GM23338 (cell line): ENCODE measurements around the gene SIRPD. TPM values are rescaled to one million over a fixed set of nuclear protein-coding genes. Genes with fewer than 3 reads are reported as not detected.

Experiments used
- ATAC-seq: fragments of 200-7000 bp; cut with Tn5 transposase; 3 replicates; pipeline ENCODE4 v1.9.1; 2020
- DNase-seq: peaks from one replicate; pipeline ENCODE4 v3.0.0-alpha.2; 2015; ENCODE audit warnings: low spot score
- H2AFZ ChIP-seq: fragments of 200-600 bp; sonication (generic); 2 replicates; pipeline ENCODE4 v1.8.0; 2016; ENCODE audit warnings: antibody characterized with exemption, mild to moderate bottlenecking, moderate library complexity
- H3F3A ChIP-seq: fragments of 200-600 bp; sonication (generic); replicated peaks from 2 replicates; pipeline ENCODE4 v1.8.0; 2017; ENCODE audit warnings: antibody characterized with exemption, mixed run types, low read depth
- H3K27ac ChIP-seq: fragments of 200-600 bp; sonication (generic); 2 replicates; pipeline ENCODE4 v1.6.1; 2016; ENCODE audit warnings: low read depth
- H3K27me3 ChIP-seq: fragments of 200-600 bp; sonication (generic); 2 replicates; pipeline ENCODE4 v1.8.0; 2016; ENCODE audit warnings: mild to moderate bottlenecking, mixed run types, moderate library complexity; ENCODE audit not compliant: insufficient read depth
- H3K36me3 ChIP-seq: fragments of 200-600 bp; sonication (generic); 2 replicates; pipeline ENCODE4 v1.8.0; 2016; ENCODE audit warnings: mild to moderate bottlenecking; ENCODE audit not compliant: insufficient read depth
- H3K4me1 ChIP-seq: fragments of 200-600 bp; sonication (generic); 2 replicates; pipeline ENCODE4 v1.8.0; 2016; ENCODE audit warnings: mild to moderate bottlenecking, moderate library complexity; ENCODE audit not compliant: insufficient read depth
- H3K4me2 ChIP-seq: fragments of 200-600 bp; sonication (generic); 2 replicates; pipeline ENCODE4 v1.7.1; 2017; ENCODE audit warnings: mixed run types
- H3K4me3 ChIP-seq: fragments of 200-600 bp; sonication (generic); 2 replicates; pipeline ENCODE4 v1.6.1; 2016; ENCODE audit warnings: mixed run types
- H3K79me2 ChIP-seq: fragments of 200-600 bp; sonication (generic); replicated peaks from 2 replicates; pipeline ENCODE4 v1.8.0; 2017; ENCODE audit warnings: mild to moderate bottlenecking; ENCODE audit not compliant: insufficient read depth
- H3K9me2 ChIP-seq: fragments of 200-600 bp; sonication (generic); 2 replicates; pipeline ENCODE4 v1.8.0; 2017; ENCODE audit not compliant: insufficient read depth
- H4K20me1 ChIP-seq: fragments of 200-600 bp; sonication (generic); replicated peaks from 2 replicates; pipeline ENCODE4 v1.8.0; 2017; ENCODE audit warnings: mild to moderate bottlenecking; ENCODE audit not compliant: insufficient read depth
- H3K27ac Mint-ChIP-seq: 2 replicates; pipeline ENCODE4 v1.8.0; 2020; ENCODE audit warnings: inconsistent platforms, mild to moderate bottlenecking, moderate library complexity, mixed read lengths
- H3K27me3 Mint-ChIP-seq: 3 replicates; pipeline ENCODE4 v1.8.0; 2022; ENCODE audit warnings: low read depth, mild to moderate bottlenecking, moderate library complexity, mixed read lengths, inconsistent platforms; ENCODE audit not compliant: insufficient read depth, poor library complexity
- H3K36me3 Mint-ChIP-seq: 3 replicates; pipeline ENCODE4 v1.8.0; 2021; ENCODE audit warnings: low read depth, mild to moderate bottlenecking, inconsistent platforms, moderate library complexity, mixed read lengths
- H3K4me1 Mint-ChIP-seq: 3 replicates; pipeline ENCODE4 v1.8.0; 2020; ENCODE audit warnings: mild to moderate bottlenecking, inconsistent platforms, mixed read lengths
- H3K4me3 Mint-ChIP-seq: 3 replicates; pipeline ENCODE4 v1.8.0; 2021; ENCODE audit warnings: moderate library complexity, mild to moderate bottlenecking, inconsistent platforms, mixed read lengths
- H3K9me3 Mint-ChIP-seq: 3 replicates; pipeline ENCODE4 v1.8.0; 2020; ENCODE audit warnings: moderate library complexity, mild to moderate bottlenecking, inconsistent platforms, mixed read lengths
- EZH2phosphoT487 ChIP-seq: fragments of 200-600 bp; sonication (generic); IDR thresholded peaks from one replicate; pipeline ENCODE4 v1.8.1; 2018; ENCODE audit warnings: antibody characterized with exemption; ENCODE audit not compliant: unreplicated experiment
- JUNB ChIP-seq: IDR thresholded peaks from one replicate; pipeline ENCODE4 v1.6.1; 2016; ENCODE audit warnings: antibody characterized with exemption; ENCODE audit not compliant: unreplicated experiment
- ZNF114 ChIP-seq: fragments of 250-450 bp; sonication (Bioruptor Pico); IDR thresholded peaks from 2 replicates; pipeline ENCODE4 v1.5.0; 2020; ENCODE audit warnings: mild to moderate bottlenecking, moderate library complexity
- ZNF331 ChIP-seq: fragments of 250-450 bp; sonication (Bioruptor Pico); IDR thresholded peaks from 2 replicates; pipeline ENCODE4 v1.5.0; 2020; ENCODE audit warnings: low read depth, mild to moderate bottlenecking, moderate library complexity
- polyA plus RNA-seq: library from polyadenylated mRNA; unstranded; fragments of >200 nt; fragmentation: Nextera tagmentation; extraction: Ambion mirVana; gene quantifications from 2 replicates; pipeline ENCODE4 v1.2.1, GENCODE V29; 2016
- total RNA-seq: library from RNA; depleted of rRNA; stranded (reverse); fragments of >200 nt; shearing (Covaris generic); gene quantifications from 2 replicates; pipeline ENCODE4 v1.2.3, GENCODE V29; 2014
- TF ChIP-seq, protein P1 (sequence below), 2 experiments: fragments of 200-600 bp in 1 of 2; sonication (generic) in 1 of 2; conservative IDR thresholded peaks; 2 replicates each; pipeline versions ENCODE4 v1.5.1 to v1.6.1; 2016 to 2017; ENCODE audit warnings: antibody characterized with exemption in 2 of 2, low read depth in 2 of 2, mild to moderate bottlenecking in 2 of 2, moderate library complexity in 1 of 2
- TF ChIP-seq, protein P2 (sequence below): IDR thresholded peaks from 2 replicates; pipeline ENCODE4 v1.6.1; 2016; ENCODE audit warnings: antibody characterized with exemption

SIRPD gene
- total and polyA plus RNA-seq, 2 experiments from 2014 or later, result not detected

- DNase-seq (no peak), ATAC-seq (no peak)
- Histone ChIP-seq H3K27ac (no peak overlapping the region), H3K4me1 (no peaks in the 10 kb centered on the region), H4K20me1 (no peaks in the 10 kb centered on the region), H3K9me2 (no peaks in the 10 kb centered on the region), H3K79me2 (no peaks in the 10 kb centered on the region), H3K4me3 (no peak overlapping the region), H3K4me2 (no peak overlapping the region), H2AFZ (no peak overlapping the region), H3K36me3 (no peaks in the 10 kb centered on the region), H3K27me3 (no peaks in the 10 kb centered on the region), H3F3A (no peaks in the 10 kb centered on the region)
- H3K4me3 Mint-ChIP-seq, result no peak overlapping the region
- H3K36me3 Mint-ChIP-seq, result peaks cover 6% of the 10 kb centered on the region; the same call in 2 of the 3 replicates
- TF ChIP-seq JUNB (no peak), ZNF114 (no peak), EZH2phosphoT487 (no peak)
- TF ChIP-seq, protein P1, sequence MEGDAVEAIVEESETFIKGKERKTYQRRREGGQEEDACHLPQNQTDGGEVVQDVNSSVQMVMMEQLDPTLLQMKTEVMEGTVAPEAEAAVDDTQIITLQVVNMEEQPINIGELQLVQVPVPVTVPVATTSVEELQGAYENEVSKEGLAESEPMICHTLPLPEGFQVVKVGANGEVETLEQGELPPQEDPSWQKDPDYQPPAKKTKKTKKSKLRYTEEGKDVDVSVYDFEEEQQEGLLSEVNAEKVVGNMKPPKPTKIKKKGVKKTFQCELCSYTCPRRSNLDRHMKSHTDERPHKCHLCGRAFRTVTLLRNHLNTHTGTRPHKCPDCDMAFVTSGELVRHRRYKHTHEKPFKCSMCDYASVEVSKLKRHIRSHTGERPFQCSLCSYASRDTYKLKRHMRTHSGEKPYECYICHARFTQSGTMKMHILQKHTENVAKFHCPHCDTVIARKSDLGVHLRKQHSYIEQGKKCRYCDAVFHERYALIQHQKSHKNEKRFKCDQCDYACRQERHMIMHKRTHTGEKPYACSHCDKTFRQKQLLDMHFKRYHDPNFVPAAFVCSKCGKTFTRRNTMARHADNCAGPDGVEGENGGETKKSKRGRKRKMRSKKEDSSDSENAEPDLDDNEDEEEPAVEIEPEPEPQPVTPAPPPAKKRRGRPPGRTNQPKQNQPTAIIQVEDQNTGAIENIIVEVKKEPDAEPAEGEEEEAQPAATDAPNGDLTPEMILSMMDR (conservative IDR thresholded peaks at IDR 0.05; ENCODE audit: low read depth in 2 of 2), result no peak
- H3K27me3 Mint-ChIP-seq, result no peaks in the 10 kb centered on the region
- H3K9me3 Mint-ChIP-seq, result peaks cover 13% of the 10 kb centered on the region
- peaks cover 1% of the 10 kb centered on the region; the same call in 2 of the 3 replicates for H3K4me1 Mint-ChIP-seq
- H3K27ac Mint-ChIP-seq, result no peak overlapping the region
These were observed 51.6 kb downstream of the SIRPD start for GRCh38 chr20:1505871-1506270.

GRCh38 chr20:1505361-1505760 is 52.1 kb downstream of the SIRPD start:
- Histone ChIP-seq H2AFZ (no peak overlapping the region), H3K4me2 (no peak overlapping the region), H3F3A (no peaks in the 10 kb centered on the region), H3K9me2 (no peaks in the 10 kb centered on the region), H3K27me3 (no peaks in the 10 kb centered on the region), H3K4me1 (no peaks in the 10 kb centered on the region), H3K27ac (no peak overlapping the region), H4K20me1 (no peaks in the 10 kb centered on the region), H3K79me2 (no peaks in the 10 kb centered on the region), H3K4me3 (no peak overlapping the region), H3K36me3 (no peaks in the 10 kb centered on the region)
- peaks cover 6% of the 10 kb centered on the region for H3K4me1 Mint-ChIP-seq
- H3K4me3 Mint-ChIP-seq, result no peak overlapping the region
- ATAC-seq (no peak), DNase-seq (no peak)
- peaks cover 13% of the 10 kb centered on the region for H3K9me3 Mint-ChIP-seq
- TF ChIP-seq, protein P2, sequence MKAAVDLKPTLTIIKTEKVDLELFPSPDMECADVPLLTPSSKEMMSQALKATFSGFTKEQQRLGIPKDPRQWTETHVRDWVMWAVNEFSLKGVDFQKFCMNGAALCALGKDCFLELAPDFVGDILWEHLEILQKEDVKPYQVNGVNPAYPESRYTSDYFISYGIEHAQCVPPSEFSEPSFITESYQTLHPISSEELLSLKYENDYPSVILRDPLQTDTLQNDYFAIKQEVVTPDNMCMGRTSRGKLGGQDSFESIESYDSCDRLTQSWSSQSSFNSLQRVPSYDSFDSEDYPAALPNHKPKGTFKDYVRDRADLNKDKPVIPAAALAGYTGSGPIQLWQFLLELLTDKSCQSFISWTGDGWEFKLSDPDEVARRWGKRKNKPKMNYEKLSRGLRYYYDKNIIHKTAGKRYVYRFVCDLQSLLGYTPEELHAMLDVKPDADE, result no peak
- TF ChIP-seq, protein P1 (conservative IDR thresholded peaks at IDR 0.05; ENCODE audit: low read depth in 2 of 2), result no peak
- TF ChIP-seq ZNF331 (CRISPR knock-in tag), result no peak
- peaks cover 6% of the 10 kb centered on the region for H3K36me3 Mint-ChIP-seq
- peaks cover 3% of the 10 kb centered on the region for H3K27me3 Mint-ChIP-seq
- H3K27ac Mint-ChIP-seq, result no peak overlapping the region
